Liver (tissue), 3 donors: ENCODE data around the gene CSRNP2.

Experiments
- EGR1 ChIP-seq, 2 donors: IDR thresholded peaks; 2 replicates each; pipeline ENCODE4 v1.6.1; 2016 to 2018; ENCODE audit warnings: antibody characterized with exemption in 2 of 2, low read depth in 2 of 2
- FOXA2 ChIP-seq: IDR thresholded peaks from 2 replicates; pipeline ENCODE4 v1.6.1; 2016; ENCODE audit warnings: antibody characterized with exemption
- GABPA ChIP-seq, 2 donors: IDR thresholded peaks in 1 of 2; conservative IDR thresholded peaks in 1 of 2; 2 replicates each; pipeline ENCODE4 v1.6.1; 2016; ENCODE audit warnings: antibody characterized with exemption in 2 of 2, mild to moderate bottlenecking in 1 of 2, moderate library complexity in 1 of 2
- HNF4A ChIP-seq, 2 donors: conservative IDR thresholded peaks; 2 replicates each; pipeline ENCODE4 v1.6.1; 2016; ENCODE audit warnings: antibody characterized with exemption in 2 of 2, mild to moderate bottlenecking in 2 of 2
- JUND ChIP-seq, 2 donors: IDR thresholded peaks; 2 replicates each; pipeline ENCODE4 v1.6.1; 2016; ENCODE audit warnings: antibody characterized with exemption in 2 of 2
- RAD21 ChIP-seq, 2 donors: IDR thresholded peaks; 2 replicates each; pipeline ENCODE4 v1.6.1; 2016; ENCODE audit warnings: antibody characterized with exemption in 2 of 2, mild to moderate bottlenecking in 2 of 2
- SP1 ChIP-seq: IDR thresholded peaks from 2 replicates; pipeline ENCODE4 v1.6.1; 2018; ENCODE audit warnings: antibody characterized with exemption, mild to moderate bottlenecking
- YY1 ChIP-seq: IDR thresholded peaks from 2 replicates; pipeline ENCODE4 v1.6.1; 2016; ENCODE audit warnings: antibody characterized with exemption, mild to moderate bottlenecking
- TF ChIP-seq, protein P1 (sequence below): fragments of 150-350 bp; IDR thresholded peaks from 2 replicates; pipeline ENCODE4 v1.5.1; 2017; ENCODE audit warnings: improper control_type of control experiment, low read depth, low read length; ENCODE audit not compliant: missing input control
- TF ChIP-seq, protein P2 (sequence below): IDR thresholded peaks from 2 replicates; pipeline ENCODE4 v1.6.1; 2016; ENCODE audit warnings: antibody characterized with exemption, mild to moderate bottlenecking
- TF ChIP-seq, protein P3 (sequence below): IDR thresholded peaks from 2 replicates; pipeline ENCODE4 v1.6.1; 2016; ENCODE audit warnings: antibody characterized with exemption
- TF ChIP-seq, protein P4 (sequence below): IDR thresholded peaks from 2 replicates; pipeline ENCODE4 v1.6.1; 2016; ENCODE audit warnings: antibody characterized with exemption
- donor health status: healthy.
- donor health status: healthy.

DNA sequence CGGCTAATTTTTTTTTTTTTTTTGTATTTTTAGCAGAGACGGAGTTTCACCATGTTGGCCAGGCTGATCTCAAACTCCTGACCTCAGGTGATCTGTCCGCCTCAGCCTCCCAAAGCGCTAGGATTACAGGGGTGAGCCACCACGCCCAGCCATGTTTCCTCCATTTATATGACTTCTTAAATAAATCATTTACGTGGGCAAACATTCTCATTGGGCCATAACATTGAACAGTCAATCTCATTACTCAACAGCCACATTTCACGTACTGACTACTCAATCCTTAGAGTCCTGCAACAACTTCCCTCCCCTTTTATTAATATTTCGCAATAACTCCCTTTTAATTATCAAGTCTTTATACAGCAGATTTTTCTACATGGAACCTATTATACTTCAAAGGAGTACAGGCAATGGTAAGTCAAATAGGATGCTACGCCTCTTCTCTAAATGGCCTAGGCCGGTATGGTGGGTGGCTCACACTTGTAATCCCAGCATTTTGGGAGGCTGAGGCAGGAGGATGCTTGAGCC lies 7.4 kb upstream of the CSRNP2 start:
- TF ChIP-seq HNF4A (conservative IDR thresholded peaks at IDR 0.05) = no peak
- no peak for TF ChIP-seq JUND (IDR thresholded peaks at IDR 0.05)
- TF ChIP-seq, protein P1, sequence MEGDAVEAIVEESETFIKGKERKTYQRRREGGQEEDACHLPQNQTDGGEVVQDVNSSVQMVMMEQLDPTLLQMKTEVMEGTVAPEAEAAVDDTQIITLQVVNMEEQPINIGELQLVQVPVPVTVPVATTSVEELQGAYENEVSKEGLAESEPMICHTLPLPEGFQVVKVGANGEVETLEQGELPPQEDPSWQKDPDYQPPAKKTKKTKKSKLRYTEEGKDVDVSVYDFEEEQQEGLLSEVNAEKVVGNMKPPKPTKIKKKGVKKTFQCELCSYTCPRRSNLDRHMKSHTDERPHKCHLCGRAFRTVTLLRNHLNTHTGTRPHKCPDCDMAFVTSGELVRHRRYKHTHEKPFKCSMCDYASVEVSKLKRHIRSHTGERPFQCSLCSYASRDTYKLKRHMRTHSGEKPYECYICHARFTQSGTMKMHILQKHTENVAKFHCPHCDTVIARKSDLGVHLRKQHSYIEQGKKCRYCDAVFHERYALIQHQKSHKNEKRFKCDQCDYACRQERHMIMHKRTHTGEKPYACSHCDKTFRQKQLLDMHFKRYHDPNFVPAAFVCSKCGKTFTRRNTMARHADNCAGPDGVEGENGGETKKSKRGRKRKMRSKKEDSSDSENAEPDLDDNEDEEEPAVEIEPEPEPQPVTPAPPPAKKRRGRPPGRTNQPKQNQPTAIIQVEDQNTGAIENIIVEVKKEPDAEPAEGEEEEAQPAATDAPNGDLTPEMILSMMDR = no peak
- TF ChIP-seq, protein P2, sequence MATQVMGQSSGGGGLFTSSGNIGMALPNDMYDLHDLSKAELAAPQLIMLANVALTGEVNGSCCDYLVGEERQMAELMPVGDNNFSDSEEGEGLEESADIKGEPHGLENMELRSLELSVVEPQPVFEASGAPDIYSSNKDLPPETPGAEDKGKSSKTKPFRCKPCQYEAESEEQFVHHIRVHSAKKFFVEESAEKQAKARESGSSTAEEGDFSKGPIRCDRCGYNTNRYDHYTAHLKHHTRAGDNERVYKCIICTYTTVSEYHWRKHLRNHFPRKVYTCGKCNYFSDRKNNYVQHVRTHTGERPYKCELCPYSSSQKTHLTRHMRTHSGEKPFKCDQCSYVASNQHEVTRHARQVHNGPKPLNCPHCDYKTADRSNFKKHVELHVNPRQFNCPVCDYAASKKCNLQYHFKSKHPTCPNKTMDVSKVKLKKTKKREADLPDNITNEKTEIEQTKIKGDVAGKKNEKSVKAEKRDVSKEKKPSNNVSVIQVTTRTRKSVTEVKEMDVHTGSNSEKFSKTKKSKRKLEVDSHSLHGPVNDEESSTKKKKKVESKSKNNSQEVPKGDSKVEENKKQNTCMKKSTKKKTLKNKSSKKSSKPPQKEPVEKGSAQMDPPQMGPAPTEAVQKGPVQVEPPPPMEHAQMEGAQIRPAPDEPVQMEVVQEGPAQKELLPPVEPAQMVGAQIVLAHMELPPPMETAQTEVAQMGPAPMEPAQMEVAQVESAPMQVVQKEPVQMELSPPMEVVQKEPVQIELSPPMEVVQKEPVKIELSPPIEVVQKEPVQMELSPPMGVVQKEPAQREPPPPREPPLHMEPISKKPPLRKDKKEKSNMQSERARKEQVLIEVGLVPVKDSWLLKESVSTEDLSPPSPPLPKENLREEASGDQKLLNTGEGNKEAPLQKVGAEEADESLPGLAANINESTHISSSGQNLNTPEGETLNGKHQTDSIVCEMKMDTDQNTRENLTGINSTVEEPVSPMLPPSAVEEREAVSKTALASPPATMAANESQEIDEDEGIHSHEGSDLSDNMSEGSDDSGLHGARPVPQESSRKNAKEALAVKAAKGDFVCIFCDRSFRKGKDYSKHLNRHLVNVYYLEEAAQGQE = no peak
- no peak for TF ChIP-seq EGR1 (IDR thresholded peaks at IDR 0.05; ENCODE audit: low read depth in 2 of 2)
- TF ChIP-seq SP1 = no peak
- TF ChIP-seq YY1 = no peak
- TF ChIP-seq FOXA2 = no peak
- TF ChIP-seq RAD21 (IDR thresholded peaks at IDR 0.05) = no peak
- TF ChIP-seq, protein P3, sequence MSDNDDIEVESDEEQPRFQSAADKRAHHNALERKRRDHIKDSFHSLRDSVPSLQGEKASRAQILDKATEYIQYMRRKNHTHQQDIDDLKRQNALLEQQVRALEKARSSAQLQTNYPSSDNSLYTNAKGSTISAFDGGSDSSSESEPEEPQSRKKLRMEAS = no peak
- TF ChIP-seq, protein P4, sequence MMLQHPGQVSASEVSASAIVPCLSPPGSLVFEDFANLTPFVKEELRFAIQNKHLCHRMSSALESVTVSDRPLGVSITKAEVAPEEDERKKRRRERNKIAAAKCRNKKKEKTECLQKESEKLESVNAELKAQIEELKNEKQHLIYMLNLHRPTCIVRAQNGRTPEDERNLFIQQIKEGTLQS = no peak
- no peak for TF ChIP-seq GABPA (IDR thresholded peaks at IDR 0.05 in 1 of 2, conservative IDR thresholded peaks at IDR 0.05 in 1 of 2)
